GM12878 (cell line): ENCODE measurements around the gene MACF1. TPM values are rescaled to one million over a fixed set of nuclear protein-coding genes. Genes with fewer than 3 reads are reported as not detected.
"Not testable (repeated sequence)": the region's sequence is repeated elsewhere in the genome, so short reads cannot be mapped to it uniquely, and the experiment has no call there.

ENCODE experiments used
- ATAC-seq: fragments of 200-7000 bp; cut with Tn5 transposase; 3 replicates; pipeline ENCODE4 v1.9.1; 2020; ENCODE audit warnings: mild to moderate bottlenecking, moderate library complexity
- BruUV-seq: library from RNA; stranded (reverse); fragments of 400-500 nt; replicated peaks from 2 replicates; lab custom pipeline; 2021; lab: Mats Ljungman, UMichigan
- CTCF ChIA-PET: fragments of 300-600 bp; sonication (Branson Sonifier 250); formaldehyde crosslinking; extraction: SDS; loops from one replicate; lab custom pipeline; 2021; ENCODE audit warnings: inconsistent platforms; lab: Yijun Ruan, JAX
- POLR2A ChIA-PET: fragments of 350-600 bp; formaldehyde crosslinking; extraction: SDS; loops from one replicate; lab custom pipeline; 2021; ENCODE audit warnings: inconsistent platforms; lab: Charles Lee
- RAD21 ChIA-PET: fragments of 300-600 bp; sonication (Branson Sonifier 250); formaldehyde crosslinking; loops from one replicate; lab custom pipeline; 2023; ENCODE audit warnings: antibody characterized with exemption; ENCODE audit not compliant: unreplicated experiment; lab: Charles Lee
- SMC1A ChIA-PET: fragments of 300-600 bp; sonication (Branson Sonifier 250); formaldehyde crosslinking; loops from one replicate; lab custom pipeline; 2023; ENCODE audit not compliant: unreplicated experiment, uncharacterized antibody; lab: Charles Lee
- DNase-seq: peaks from one replicate; pipeline ENCODE4 v3.0.0-alpha.2; 2011; ENCODE audit warnings: low read depth, low spot score
- FAIRE-seq: peaks from 3 replicates; lab custom pipeline; 2011; peaks lifted over from hg19 to GRCh38; lab: Jason Lieb, UNC
- H2AFZ ChIP-seq: 2 replicates; pipeline ENCODE4 v1.6.0; 2011; ENCODE audit warnings: low read depth, low read length, control low read depth; ENCODE audit not compliant: control insufficient read depth
- H3K27ac ChIP-seq: 2 replicates; pipeline ENCODE4 v1.5.1; 2011; ENCODE audit warnings: control low read depth; ENCODE audit not compliant: control insufficient read depth, insufficient read depth
- H3K27me3 ChIP-seq, 2 experiments: replicated peaks in 1 of 2; 2 replicates each; pipeline versions ENCODE4 v1.6.0 to v1.6.1; 2011; ENCODE audit warnings: low read length in 1 of 2; ENCODE audit not compliant: control insufficient read depth in 2 of 2, insufficient read depth in 2 of 2
- H3K36me3 ChIP-seq, 2 experiments: 2 replicates each; pipeline ENCODE4 v1.5.1; 2011; ENCODE audit warnings: low read length in 1 of 2; ENCODE audit not compliant: control insufficient read depth in 2 of 2, insufficient read depth in 2 of 2
- H3K4me1 ChIP-seq: 2 replicates; pipeline ENCODE4 v1.6.1; 2011; ENCODE audit warnings: mild to moderate bottlenecking, low read length, moderate library complexity, mixed read lengths; ENCODE audit not compliant: control insufficient read depth, insufficient read depth
- H3K4me2 ChIP-seq: 2 replicates; pipeline ENCODE4 v1.6.0; 2011; ENCODE audit warnings: control low read depth; ENCODE audit not compliant: control insufficient read depth, insufficient read depth
- H3K4me3 ChIP-seq: fragments of 200-600 bp; sonication (generic); 2 replicates; pipeline ENCODE4 v1.5.1; 2016
- H3K79me2 ChIP-seq: 2 replicates; pipeline ENCODE4 v1.6.0; 2011; ENCODE audit warnings: low read length; ENCODE audit not compliant: control insufficient read depth, insufficient read depth
- H3K9ac ChIP-seq: 2 replicates; pipeline ENCODE4 v1.8.0; 2011; ENCODE audit warnings: low read length, control low read depth, mixed read lengths; ENCODE audit not compliant: control insufficient read depth, insufficient read depth
- H3K9me3 ChIP-seq: replicated peaks from 3 replicates; pipeline ENCODE4 v1.5.1; 2011; ENCODE audit warnings: mild to moderate bottlenecking, low read length; ENCODE audit not compliant: control insufficient read depth, insufficient read depth
- H4K20me1 ChIP-seq: 2 replicates; pipeline ENCODE4 v1.6.0; 2011; ENCODE audit not compliant: control insufficient read depth, insufficient read depth
- CBFB ChIP-seq: IDR thresholded peaks from 2 replicates; pipeline ENCODE4 v1.6.1; 2016; ENCODE audit warnings: antibody characterized with exemption, low read depth
- ETV6 ChIP-seq, 2 experiments: fragments of 450-650 bp in 1 of 2; IDR thresholded peaks in 1 of 2; conservative IDR thresholded peaks in 1 of 2; 2 replicates each; pipeline ENCODE4 v1.6.1; 2014; ENCODE audit warnings: antibody characterized with exemption in 1 of 2, borderline replicate concordance in 1 of 2, low read depth in 1 of 2, mild to moderate bottlenecking in 1 of 2, moderate library complexity in 1 of 2
- PAX5 ChIP-seq: IDR thresholded peaks from 2 replicates; pipeline ENCODE4 v1.6.1; 2011; ENCODE audit warnings: low read depth, low read length, borderline replicate concordance
- SMARCA5 ChIP-seq: fragments of 450-650 bp; IDR thresholded peaks from 2 replicates; pipeline ENCODE4 v1.6.1; 2017; ENCODE audit warnings: mild to moderate bottlenecking
- WGBS: methylation state at CpG from one replicate; pipeline ENCODE4 v1.1.6; 2016; ENCODE audit warnings: low lambda C conversion rate; ENCODE audit not compliant: insufficient replicate concordance, insufficient coverage; ENCODE audit errors: missing lambda C conversion rate; 5-methylcytosine and 5-hydroxymethylcytosine counted together
- in situ Hi-C: fragments of 300-500 bp; cut with MboI; formaldehyde crosslinking; loops from 9 replicates; pipeline ENCODE4 v1.14.3; 2018; ENCODE audit warnings: mixed read lengths
- intact Hi-C: fragments of 100-400 bp; cut with micrococcal nuclease; formaldehyde crosslinking; loops from one replicate; pipeline ENCODE4 v1.14.2; 2022; ENCODE audit not compliant: unreplicated experiment
- polyA plus RNA-seq, 11 experiments: library from polyadenylated mRNA; depleted of rRNA in 4 of 11; unstranded in 6 of 11; stranded (reverse) in 5 of 11; fragments of >200 nt; fragmentation: Nextera tagmentation in 4 of 11; fragmentation: Illumina TruSeq in 1 of 11; extraction: Ambion mirVana in 4 of 11; extraction: Trizol in 1 of 11; gene quantifications; 1 replicate in 1 of 11; 2 replicates in 10 of 11; pipeline versions ENCODE4 v1.2.1 to v1.2.3, GENCODE V29; 2011 to 2016; ENCODE audit warnings: inconsistent platforms in 2 of 11, missing spikeins in 2 of 11, low read depth in 1 of 11
- total RNA-seq, 4 experiments: library from RNA; depleted of rRNA in 3 of 4; stranded (reverse); fragments of >200 nt in 3 of 4; fragmentation: Illumina TruSeq in 1 of 4; extraction: Trizol in 1 of 4; gene quantifications; 2 replicates each; pipeline versions ENCODE4 v1.2.1 to v1.2.3, GENCODE V29; 2013 to 2021

MACF1 gene
- total and polyA plus RNA-seq, 10 of the 15 experiments (the other 5 are each of a cell fraction or from before 2014, with no cell fraction given), result 15.5 to 201 (median 76.9) TPM

DNA sequence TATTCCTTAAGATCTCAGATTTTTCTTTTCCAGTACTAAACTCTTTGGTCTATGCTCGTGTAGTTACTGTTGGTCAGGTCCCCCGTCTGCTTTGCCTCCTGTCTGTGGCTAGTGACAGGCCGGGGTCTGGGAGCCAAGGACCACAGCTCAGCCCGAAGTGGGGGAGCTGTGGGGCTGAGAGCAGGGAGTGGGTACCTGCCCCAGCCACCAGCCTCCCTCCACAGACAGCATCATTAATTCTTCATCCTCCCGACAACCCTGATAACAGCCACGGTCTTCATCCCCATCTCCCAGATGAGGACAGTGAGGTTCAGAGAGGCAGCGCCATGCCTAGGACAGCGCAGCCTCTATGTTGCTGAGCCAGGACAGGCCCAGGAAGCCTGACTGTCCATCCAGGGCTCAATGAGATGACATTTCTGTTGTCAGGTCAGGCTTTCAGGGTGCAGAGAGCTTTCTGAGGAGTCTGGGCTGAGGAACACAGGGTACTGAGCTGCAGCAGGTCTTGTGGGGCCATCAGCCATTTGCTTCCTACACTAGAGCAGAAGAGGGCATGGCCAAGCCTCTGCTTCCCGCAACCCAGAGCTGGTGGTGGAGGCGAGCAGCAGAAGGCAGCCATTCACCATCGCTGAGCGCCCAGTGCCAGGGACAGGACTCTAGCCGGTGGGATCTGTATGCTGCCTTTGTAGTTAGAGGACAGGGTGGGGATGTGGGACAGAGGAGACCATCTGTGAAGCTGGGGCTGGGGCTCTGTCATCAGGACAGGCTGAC is 288.7 kb downstream of the MACF1 start:
- H2AFZ ChIP-seq, SMC1A ChIA-PET, H3K27ac ChIP-seq, FAIRE-seq, H3K9me3 ChIP-seq, H3K4me3 ChIP-seq, CTCF ChIA-PET, DNase-seq, H4K20me1 ChIP-seq, POLR2A ChIA-PET, H3K4me1 ChIP-seq, H3K9ac ChIP-seq, in situ Hi-C loops, H3K36me3 ChIP-seq, RAD21 ChIA-PET, H3K4me2 ChIP-seq, H3K27me3 ChIP-seq, BruUV-seq, H3K79me2 ChIP-seq, intact Hi-C loops, ATAC-seq: not testable (repeated sequence)
- 88% methylated on average over 13 of the region's 13 CpGs for WGBS

DNA sequence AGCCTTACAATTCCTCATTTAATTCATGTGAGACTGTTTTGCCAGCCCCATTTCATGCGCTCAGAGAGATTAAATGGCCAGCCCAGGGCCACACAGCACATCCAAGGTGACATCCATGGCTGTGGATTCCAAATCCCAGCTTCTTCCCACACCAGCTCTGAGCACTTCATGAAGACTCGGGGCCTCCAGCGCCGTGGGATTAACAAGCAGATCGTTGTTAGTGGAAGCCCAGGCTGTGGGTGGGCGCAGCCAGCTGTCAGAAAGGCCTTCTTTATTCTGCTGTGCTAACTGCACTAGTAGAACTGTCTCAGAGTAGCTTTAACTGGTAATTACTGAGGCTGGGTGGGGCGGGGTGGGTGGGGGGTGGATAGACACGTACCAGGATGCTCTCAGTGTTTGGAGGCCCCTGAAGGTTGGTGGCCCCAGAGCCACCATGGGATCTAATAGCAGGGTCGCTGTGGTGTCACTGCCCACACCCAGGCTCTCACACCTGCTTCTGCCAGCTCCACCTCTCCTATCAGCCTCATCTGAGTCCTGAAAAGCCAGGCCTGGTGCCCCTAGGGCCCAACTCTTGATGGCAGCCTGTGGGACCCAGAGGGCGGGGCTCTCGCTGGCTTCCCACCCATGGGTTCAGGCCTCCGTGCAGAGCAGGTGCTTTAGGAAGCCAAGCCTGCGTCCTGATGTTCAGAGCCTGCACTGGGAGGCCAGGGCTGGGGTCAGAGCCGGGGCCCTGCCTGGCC is 290.3 kb downstream of the MACF1 start:
- no TSS peak for BruUV-seq
- RAD21 ChIA-PET, result no interaction called here

DNA sequence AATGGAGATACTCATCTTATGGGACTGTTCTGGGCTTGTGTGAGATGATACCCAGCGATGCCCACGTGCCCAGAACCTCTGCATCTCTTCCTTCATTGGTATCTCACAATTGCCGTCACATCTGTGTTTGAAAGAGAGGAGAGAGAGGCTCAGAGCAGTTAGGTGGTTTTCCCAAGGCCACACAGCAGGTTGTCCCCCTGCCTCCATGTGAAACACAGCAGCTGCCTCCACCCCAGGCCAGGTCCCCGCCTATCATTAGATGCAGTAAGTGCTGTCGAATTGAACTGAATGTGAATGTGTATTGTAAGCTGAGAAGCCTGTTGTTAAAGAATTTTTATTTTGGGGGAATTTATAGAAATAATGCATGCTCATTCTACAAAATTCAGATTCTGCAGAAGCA is 292.0 kb downstream of the MACF1 start:
- H3K27ac ChIP-seq, ATAC-seq, SMC1A ChIA-PET, H2AFZ ChIP-seq, H3K9me3 ChIP-seq, FAIRE-seq, H3K4me1 ChIP-seq, DNase-seq, H3K4me2 ChIP-seq, H3K4me3 ChIP-seq, in situ Hi-C loops, intact Hi-C loops, H4K20me1 ChIP-seq, H3K79me2 ChIP-seq, H3K27me3 ChIP-seq, H3K36me3 ChIP-seq, BruUV-seq, RAD21 ChIA-PET, H3K9ac ChIP-seq, POLR2A ChIA-PET, CTCF ChIA-PET: not testable (repeated sequence)
- 71% methylated on average over 4 of the region's 5 CpGs for WGBS

More for the DNA sequence above, 290.3 kb downstream of the MACF1 start:
- no peak overlapping the region for H2AFZ ChIP-seq
- DNase-seq, result no peak
- CTCF ChIA-PET, result no interaction called here
- no peaks in the 10 kb centered on the region for H3K9me3 ChIP-seq
- TF ChIP-seq PAX5 (no peak), SMARCA5 (no peak), CBFB (no peak), ETV6 (conservative IDR thresholded peaks at IDR 0.05 in 1 of 2, IDR thresholded peaks at IDR 0.05 in 1 of 2; ENCODE audit: borderline replicate concordance in 1 of 2, low read depth in 1 of 2) (no peak)
- TF ChIP-seq, all 136 proteins: peak for 0
- Histone ChIP-seq H3K4me3 (no peak overlapping the region), H4K20me1 (no peaks in the 10 kb centered on the region), H3K79me2 (no peaks in the 10 kb centered on the region), H3K9ac (no peak overlapping the region), H3K36me3 (no peaks in the 10 kb centered on the region), H3K27ac (no peak overlapping the region), H3K27me3 (peaks cover 0 to 1% of the 10 kb centered on the region in 2 experiments; a peak in 1 of 4 replicates), H3K4me2 (no peak overlapping the region), H3K4me1 (0 out of 2 replicates have a peak, but pooled peaks cover 2% of the 10 kb centered on the region)
- ATAC-seq (no peak), FAIRE-seq (no peak)
- in situ Hi-C loops (no loop called here), intact Hi-C loops (no loop called here)
- ChIA-PET SMC1A (no interaction called here), POLR2A (no interaction called here)
- WGBS, result 79% methylated on average over 13 of the region's 14 CpGs
